Measurements from ENCODE around the gene SLC13A4.

Gene SLC13A4

DNA sequence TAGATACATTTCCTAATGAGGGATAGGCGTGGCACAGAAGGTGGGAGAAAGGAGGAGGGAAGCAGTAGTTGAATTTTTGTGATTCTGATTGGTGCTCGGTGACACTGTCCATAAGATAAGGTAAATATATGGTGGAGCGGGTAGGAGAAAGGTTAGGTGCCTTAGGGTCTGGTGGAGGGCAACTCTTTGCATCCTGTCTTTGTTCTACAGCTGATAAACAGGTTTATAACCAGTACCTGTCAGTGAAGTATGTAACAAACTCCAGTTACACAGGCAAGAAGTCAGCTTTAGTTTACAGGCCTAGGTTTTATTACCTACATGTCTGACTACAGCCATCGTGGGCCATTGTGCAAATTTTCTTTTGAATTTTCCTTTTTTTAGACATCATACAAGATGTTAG lies 31.5 kb upstream of the SLC13A4 start:
- ATAC-seq, result no peak
- no peaks in the 10 kb centered on the region for H3K4me1 Mint-ChIP-seq
- no peak overlapping the region for H3K4me3 Mint-ChIP-seq
- H3K27me3 Mint-ChIP-seq, result peaks cover 21% of the 10 kb centered on the region
- no peak for DNase-seq
- no peaks in the 10 kb centered on the region for H3K36me3 Mint-ChIP-seq (ENCODE audit: low read depth)
- no peak overlapping the region for H3K27ac Mint-ChIP-seq
- no peaks in the 10 kb centered on the region for H3K9me3 Mint-ChIP-seq

DNA sequence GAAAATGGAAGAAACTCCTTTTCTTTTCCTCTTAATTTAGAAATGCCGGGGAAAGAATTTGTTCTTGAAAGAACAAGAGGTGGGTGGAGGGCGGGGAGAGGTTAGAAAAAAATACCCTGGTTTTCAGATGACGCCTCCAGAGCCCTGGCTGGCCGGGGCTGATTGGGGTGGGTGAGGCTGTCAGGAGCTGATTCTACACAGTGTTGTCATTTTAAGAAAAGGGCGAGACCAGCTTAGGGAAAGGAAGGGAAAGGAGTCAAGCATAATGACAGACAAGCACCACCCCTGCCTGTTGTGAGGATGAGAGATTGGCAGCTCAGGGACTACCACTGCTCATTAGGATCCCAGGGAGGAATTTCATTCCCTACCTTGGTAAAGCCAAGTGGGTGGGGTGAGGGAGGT lies 30.5 kb upstream of the SLC13A4 start:
- no peak overlapping the region for H3K4me3 Mint-ChIP-seq
- H3K27me3 Mint-ChIP-seq, result peaks cover 18% of the 10 kb centered on the region
- ATAC-seq, result no peak
- H3K36me3 Mint-ChIP-seq (ENCODE audit: low read depth), result no peaks in the 10 kb centered on the region
- H3K27ac Mint-ChIP-seq, result no peak overlapping the region
- H3K4me1 Mint-ChIP-seq, result no peaks in the 10 kb centered on the region
- no peaks in the 10 kb centered on the region for H3K9me3 Mint-ChIP-seq
- DNase-seq, result no peak

DNA sequence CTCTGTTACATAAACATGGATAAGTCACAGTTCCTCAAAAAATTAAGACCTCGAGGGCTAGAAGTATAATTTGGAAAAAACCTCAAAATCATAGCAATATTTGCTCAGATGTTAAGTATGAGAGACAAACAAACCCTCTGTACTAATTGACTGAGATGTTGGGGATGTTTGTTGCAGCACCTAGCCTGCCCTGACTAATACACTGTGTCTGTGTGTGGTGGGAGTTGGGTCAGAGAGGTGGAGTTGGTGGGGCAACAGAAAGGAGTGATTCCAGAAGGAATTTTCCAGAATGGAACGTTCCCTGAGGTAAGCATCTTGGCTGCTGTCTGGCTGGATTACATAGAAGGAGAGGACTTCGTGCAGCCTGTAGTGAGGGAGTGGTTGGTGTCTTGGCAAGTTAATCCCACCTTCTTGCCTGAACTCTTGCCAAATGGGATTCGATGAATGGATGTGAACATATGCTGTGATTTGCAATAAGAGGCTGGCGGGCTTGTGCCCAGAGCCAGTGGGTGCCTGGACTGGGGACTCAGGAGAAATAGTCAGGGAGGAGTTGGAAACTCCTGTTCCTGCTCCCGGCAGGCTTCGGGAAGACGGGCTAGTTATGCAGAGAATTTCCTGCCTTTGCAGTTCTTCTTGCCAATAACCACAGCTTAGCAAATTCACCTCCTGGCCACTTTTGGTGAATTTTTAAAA lies 29.9 kb upstream of the SLC13A4 start:
- H3K36me3 Mint-ChIP-seq (ENCODE audit: low read depth), result no peaks in the 10 kb centered on the region
- DNase-seq (no peak), ATAC-seq (no peak)
- peaks cover 18% of the 10 kb centered on the region for H3K27me3 Mint-ChIP-seq
- no peaks in the 10 kb centered on the region for H3K9me3 Mint-ChIP-seq
- no peak overlapping the region for H3K27ac Mint-ChIP-seq
- no peak overlapping the region for H3K4me3 Mint-ChIP-seq
- no peaks in the 10 kb centered on the region for H3K4me1 Mint-ChIP-seq

DNA sequence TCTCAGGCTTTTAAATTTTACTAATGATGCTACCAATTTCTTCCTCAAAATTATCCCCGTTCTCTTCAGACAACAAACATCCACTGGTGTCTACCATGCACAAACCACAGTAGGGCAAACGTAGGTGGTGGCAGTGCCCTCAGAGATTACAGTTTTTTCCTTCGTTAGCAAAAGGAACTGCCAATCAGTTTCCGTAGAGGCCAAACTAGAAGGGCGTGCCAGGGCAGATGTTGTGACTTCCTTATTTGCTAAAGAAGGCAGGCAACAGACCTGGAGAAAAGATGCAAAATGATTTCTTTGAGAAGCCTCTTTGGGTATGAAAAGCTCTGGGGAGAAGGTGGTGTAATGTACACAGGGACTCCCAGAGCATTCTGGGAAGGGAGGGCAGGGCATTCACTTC lies 28.2 kb upstream of the SLC13A4 start:
- ATAC-seq (no peak), DNase-seq (no peak)
- no peak overlapping the region for H3K27ac Mint-ChIP-seq
- H3K36me3 Mint-ChIP-seq (ENCODE audit: low read depth), result no peaks in the 10 kb centered on the region
- H3K4me3 Mint-ChIP-seq, result no peak overlapping the region
- H3K27me3 Mint-ChIP-seq, result peaks cover 14% of the 10 kb centered on the region
- no peaks in the 10 kb centered on the region for H3K9me3 Mint-ChIP-seq
- H3K4me1 Mint-ChIP-seq, result no peaks in the 10 kb centered on the region

DNA sequence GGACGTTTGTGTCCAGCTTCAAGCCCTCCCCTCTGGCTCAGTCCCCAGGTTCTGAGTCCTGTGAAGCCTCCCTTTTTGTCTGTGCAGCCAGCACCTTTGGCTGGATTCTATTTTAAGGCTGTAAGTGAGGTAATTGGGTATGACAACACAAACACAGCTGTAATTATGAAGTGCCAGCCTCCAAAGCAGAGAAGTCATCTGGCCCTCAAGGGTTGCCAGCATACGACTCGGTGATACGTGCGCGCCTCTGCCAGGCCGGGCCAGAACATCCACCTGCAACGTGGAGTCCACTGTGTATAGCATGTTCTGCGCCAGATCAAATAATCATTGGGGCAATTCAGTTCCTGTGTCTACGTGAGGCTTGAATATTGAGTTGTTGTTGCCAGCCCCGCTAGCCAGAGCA lies 27.4 kb upstream of the SLC13A4 start:
- DNase-seq (no peak), ATAC-seq (no peak)
- Mint-ChIP-seq H3K4me3 (no peak overlapping the region), H3K27ac (no peak overlapping the region), H3K4me1 (no peaks in the 10 kb centered on the region), H3K27me3 (peaks cover 14% of the 10 kb centered on the region), H3K36me3 (ENCODE audit: low read depth) (no peaks in the 10 kb centered on the region), H3K9me3 (no peaks in the 10 kb centered on the region)

DNA sequence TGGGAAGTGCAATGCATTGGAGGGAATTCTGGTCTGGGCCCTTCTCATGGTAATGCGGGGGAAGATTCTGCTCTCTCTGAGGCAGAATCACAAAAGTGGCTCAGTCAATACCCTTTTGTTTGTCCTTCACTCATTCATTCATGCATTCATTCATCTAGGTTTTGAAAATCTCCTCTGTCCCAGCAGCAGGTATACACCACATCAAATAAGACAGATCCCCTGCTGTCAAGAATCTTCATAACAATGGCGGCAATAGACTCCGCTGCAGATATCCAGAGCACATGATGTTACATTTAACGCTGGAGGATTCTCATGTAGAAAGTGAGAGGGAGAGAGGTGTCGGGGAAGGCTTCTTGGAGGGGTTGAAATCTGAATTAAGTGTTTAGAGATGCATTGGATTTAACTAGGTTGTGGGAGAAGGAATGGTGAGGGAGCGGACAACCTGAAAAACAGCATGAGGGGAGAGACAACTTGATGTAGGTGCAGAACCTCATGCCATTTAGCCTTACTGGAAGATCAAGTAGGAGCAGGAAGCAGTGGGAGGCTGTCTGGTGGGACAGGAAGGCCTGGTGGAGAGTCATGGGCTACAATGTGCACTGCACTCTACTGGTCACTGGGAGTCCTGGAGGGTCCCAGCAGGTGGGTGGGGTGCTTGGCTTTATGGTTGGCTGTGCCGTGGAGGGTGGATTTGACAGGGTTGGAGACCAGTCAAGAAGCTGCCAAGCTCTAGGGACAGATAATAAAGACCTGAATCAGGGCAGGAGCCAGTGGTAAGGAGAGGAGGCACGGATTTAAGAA lies 25.8 kb upstream of the SLC13A4 start:
- no peak for DNase-seq
- H3K27me3 Mint-ChIP-seq, result peaks cover 12% of the 10 kb centered on the region
- H3K9me3 Mint-ChIP-seq, result no peaks in the 10 kb centered on the region
- H3K36me3 Mint-ChIP-seq (ENCODE audit: low read depth), result no peaks in the 10 kb centered on the region
- no peak for ATAC-seq
- H3K4me3 Mint-ChIP-seq, result no peak overlapping the region
- no peaks in the 10 kb centered on the region for H3K4me1 Mint-ChIP-seq
- H3K27ac Mint-ChIP-seq, result no peak overlapping the region

DNA sequence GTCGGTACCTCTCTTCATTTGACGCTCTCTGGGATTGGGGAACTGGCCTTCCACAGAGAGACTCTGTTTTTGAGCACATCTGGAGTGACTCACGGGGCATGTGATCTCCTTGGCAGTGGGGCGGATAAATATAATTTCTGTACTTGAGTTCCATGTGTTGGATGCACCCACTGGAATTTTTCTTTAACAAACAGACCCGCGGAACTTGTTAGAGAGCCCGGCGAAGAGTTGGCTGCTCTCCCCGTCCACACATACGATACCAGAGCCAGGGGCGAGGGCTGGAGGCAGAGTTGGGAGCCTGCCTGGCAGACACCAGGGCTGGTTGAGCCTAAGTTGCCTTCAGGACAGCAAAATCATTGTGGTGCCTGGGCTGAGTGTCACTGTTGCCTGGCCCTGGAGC lies 20.8 kb upstream of the SLC13A4 start, which contains the start of gene FAM180A:
Gene FAM180A, minus strand, starts transcription at position 44 of the 400 bp plus-strand sequence. CDS start 233 bp downstream, outside the sequence.
- Mint-ChIP-seq H3K4me1 (no peaks in the 10 kb centered on the region), H3K9me3 (no peaks in the 10 kb centered on the region), H3K27ac (no peak within 1 kb of the TSS), H3K27me3 (peaks cover 1% of the 10 kb centered on the region), H3K4me3 (no peak within 1 kb of the TSS), H3K36me3 (ENCODE audit: low read depth) (no peaks in the 10 kb centered on the region)
- DNase-seq (no peak), ATAC-seq (no peak)

DNA sequence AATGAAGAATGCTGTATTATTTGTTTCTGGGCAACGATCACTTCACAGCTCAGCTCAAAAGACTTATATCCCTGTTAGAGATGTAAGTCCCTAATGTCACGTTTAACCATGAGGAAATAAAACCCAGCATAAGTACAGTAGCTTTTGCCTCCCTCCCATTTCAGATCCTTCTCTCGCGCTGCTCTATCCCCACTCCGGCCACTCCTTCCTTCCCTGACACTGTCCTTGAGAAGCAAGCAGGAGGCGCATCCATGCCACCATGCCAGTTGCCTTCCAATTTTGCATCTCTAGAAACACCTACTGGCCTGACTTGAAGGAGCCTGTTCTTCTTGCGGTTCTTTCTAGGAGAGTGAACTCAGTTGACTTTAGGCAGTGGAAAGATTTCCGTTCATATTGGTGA lies 19.4 kb upstream of the SLC13A4 start:
- H3K4me3 Mint-ChIP-seq, result no peak overlapping the region
- ATAC-seq (no peak), DNase-seq (no peak)
- H3K27me3 Mint-ChIP-seq, result peaks cover 1% of the 10 kb centered on the region
- H3K27ac Mint-ChIP-seq, result no peak overlapping the region
- H3K9me3 Mint-ChIP-seq, result no peaks in the 10 kb centered on the region
- no peaks in the 10 kb centered on the region for H3K36me3 Mint-ChIP-seq (ENCODE audit: low read depth)
- H3K4me1 Mint-ChIP-seq, result no peaks in the 10 kb centered on the region

DNA sequence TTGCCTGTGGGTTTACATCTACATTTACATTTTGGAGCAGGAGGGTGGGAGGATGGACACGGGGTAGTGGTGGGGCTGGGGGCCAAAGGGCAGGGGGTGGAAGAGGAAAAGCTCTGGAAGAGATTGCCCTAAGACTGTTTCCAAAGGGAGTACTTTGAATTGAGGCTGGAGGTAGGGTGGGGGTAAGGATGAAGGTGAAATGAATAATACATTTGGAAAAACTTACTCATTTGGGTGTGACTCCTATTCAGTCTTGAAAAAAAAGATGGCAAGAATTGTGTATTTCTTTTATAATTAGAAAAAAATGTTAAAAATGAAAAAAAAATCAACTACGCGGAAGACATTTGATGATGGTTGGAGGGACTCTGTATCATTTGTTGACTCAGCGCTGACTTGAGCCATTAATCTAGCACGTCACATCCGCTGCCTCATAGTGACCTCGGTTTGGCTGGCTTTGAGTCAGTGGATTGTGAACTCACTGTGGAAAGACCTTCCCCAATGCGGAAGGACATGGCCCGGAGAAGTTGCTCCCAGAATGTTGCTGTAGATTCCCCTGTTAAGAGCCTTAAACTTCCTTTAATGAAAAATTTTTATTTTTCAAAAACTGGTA lies 17.8 kb upstream of the SLC13A4 start:
- no peak for ATAC-seq
- H3K36me3 Mint-ChIP-seq (ENCODE audit: low read depth), result no peaks in the 10 kb centered on the region
- no peaks in the 10 kb centered on the region for H3K9me3 Mint-ChIP-seq
- no peak overlapping the region for H3K4me3 Mint-ChIP-seq
- H3K27ac Mint-ChIP-seq, result no peak overlapping the region
- H3K4me1 Mint-ChIP-seq, result no peaks in the 10 kb centered on the region
- DNase-seq, result no peak
- peaks cover 4% of the 10 kb centered on the region for H3K27me3 Mint-ChIP-seq

DNA sequence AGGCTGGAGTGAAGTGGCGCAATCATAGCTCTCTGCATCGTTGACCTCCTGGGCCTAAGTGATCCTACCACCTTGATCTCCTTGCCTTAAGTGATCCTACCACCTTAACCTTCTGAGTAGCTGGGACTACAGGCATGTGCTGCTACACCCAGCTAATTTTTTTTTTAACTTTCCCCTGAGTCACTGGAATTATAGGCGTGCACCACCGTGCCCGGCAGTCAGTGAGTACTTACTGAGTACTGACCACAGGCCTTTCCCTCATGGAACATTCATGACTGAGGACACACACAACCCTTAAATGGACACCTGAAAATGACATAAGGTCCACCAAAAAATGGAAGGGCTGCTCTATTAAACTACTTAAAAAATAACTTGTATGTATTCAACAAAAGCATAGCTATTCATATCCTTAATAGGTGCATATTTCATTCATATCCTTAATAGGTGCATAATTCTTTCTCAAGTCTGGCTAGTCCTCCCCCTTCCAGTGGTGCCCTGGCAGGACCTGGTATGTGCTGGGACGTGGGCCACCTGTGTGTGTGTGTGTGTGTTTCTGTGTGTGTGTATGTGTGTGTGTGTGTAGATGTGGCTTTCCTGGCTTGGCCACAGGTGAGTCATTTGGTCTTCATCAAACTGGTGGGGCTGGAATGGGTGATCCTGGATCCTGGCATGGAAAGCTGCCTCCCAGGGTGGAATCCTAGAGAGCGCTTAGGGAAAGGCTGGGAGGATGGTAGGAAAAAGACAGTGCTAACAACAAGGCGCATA lies 17.1 kb upstream of the SLC13A4 start:
- Mint-ChIP-seq H3K9me3 (no peaks in the 10 kb centered on the region), H3K4me3 (no peak overlapping the region), H3K4me1 (no peaks in the 10 kb centered on the region), H3K27me3 (peaks cover 4% of the 10 kb centered on the region), H3K27ac (no peak overlapping the region), H3K36me3 (ENCODE audit: low read depth) (no peaks in the 10 kb centered on the region)
- DNase-seq (no peak), ATAC-seq (no peak)

DNA sequence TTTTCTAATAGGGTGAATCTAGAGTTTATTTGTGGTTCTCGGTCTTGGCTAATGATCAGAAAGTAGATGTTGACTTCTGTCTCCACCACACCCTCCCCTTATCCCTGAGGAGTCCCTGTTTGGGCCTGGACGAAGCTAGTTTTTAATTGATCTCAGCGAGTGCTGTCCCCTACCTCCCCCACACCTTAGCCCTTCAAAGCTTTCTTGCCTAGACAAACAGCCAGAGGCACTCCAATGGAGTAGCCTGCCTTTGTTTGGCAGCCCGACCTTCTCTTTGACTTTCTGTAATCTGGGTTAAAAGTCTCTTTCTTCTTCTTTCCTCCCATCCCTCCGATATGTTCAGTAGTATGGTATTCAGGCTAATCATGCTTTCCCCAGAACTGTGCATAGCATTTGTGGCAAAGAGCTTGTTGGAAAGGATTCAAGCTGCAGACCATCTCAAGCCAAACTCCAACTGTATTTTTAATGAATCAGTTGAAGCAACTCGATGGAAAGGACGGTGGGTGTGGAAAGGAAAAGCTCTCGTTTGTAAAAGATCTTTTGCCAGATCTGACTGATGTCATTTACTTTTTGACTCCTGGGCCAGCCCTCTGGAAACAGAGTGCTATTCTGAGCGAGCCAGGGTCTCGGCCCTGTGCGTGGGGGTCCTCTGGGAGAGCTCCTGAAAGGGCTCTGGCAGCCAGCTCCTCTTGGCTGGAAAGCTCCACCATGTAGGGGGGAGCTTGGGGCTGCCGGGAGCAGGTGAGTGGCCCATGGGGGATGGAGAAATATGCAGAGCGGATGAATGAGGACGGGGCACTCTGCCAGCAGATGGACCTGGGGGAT lies 16.1 kb upstream of the SLC13A4 start:
- Mint-ChIP-seq H3K4me1 (no peaks in the 10 kb centered on the region), H3K27me3 (peaks cover 4% of the 10 kb centered on the region), H3K27ac (no peak overlapping the region), H3K36me3 (ENCODE audit: low read depth) (no peaks in the 10 kb centered on the region), H3K4me3 (no peak overlapping the region), H3K9me3 (no peaks in the 10 kb centered on the region)
- ATAC-seq, result no peak
- DNase-seq, result no peak

DNA sequence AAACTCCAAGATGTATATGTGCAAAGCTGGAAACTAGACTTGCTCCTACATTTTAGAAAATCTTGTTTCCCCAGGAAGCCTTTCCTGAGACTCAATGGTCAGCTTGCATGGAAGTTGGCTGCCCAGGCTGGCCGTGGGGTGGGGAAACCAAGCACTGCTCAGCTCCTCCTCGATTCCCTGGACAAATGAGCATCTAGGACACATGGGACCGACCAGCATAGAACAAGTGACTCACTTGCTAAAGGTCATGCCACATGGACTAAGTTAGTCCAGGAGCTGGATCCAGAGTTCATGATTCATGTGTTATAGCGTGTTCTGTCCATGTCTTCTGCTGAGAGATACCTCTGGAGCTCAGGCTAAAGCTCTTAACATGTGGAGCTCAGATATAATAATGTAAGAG lies 14.4 kb upstream of the SLC13A4 start:
- no peak for ATAC-seq
- H3K4me1 Mint-ChIP-seq, result no peaks in the 10 kb centered on the region
- H3K4me3 Mint-ChIP-seq, result no peak overlapping the region
- no peaks in the 10 kb centered on the region for H3K36me3 Mint-ChIP-seq (ENCODE audit: low read depth)
- H3K27ac Mint-ChIP-seq, result no peak overlapping the region
- H3K27me3 Mint-ChIP-seq, result peaks cover 7% of the 10 kb centered on the region
- H3K9me3 Mint-ChIP-seq, result no peaks in the 10 kb centered on the region
- DNase-seq, result no peak

DNA sequence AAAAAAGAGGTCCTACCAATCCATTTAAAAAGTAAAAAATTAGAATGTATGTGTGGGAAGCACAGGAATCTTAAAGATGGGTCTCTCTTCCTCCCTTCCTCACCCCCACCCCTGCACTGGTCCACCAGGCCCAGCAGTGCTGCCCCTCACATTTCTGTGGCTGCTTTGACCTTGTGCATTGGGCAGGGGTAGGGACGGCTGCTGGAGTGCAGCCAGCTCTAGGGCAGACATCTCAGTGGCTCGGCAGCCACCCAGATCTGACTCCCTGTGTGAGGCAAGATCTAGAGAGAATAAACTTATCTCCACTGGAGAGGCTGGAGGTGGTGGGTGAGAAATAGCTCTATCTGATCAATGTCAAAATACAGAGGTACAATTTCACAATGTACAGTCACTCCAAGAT lies 13.9 kb upstream of the SLC13A4 start:
- no peak for DNase-seq
- H3K27me3 Mint-ChIP-seq, result peaks cover 7% of the 10 kb centered on the region
- no peaks in the 10 kb centered on the region for H3K9me3 Mint-ChIP-seq
- no peaks in the 10 kb centered on the region for H3K36me3 Mint-ChIP-seq (ENCODE audit: low read depth)
- no peak overlapping the region for H3K4me3 Mint-ChIP-seq
- no peak overlapping the region for H3K27ac Mint-ChIP-seq
- ATAC-seq, result no peak
- no peaks in the 10 kb centered on the region for H3K4me1 Mint-ChIP-seq

DNA sequence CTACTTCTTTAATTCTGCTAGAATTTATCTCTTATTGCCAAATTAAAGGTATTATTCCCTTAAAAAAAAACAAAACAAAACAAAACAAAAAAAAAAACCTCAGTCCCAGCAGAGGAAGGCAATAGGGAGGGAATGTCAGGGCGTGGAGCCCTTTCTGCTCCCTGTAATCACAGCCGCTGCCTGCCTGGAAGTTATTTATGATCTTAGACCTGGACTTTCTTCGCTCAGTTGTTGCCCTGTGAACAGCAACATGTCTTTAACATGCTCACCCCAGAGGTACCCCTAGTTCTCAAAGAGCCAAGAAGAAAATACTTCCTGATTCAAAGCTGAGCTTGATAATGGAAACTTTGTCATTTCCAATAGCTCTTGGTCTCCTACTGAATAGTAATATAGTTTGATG lies 12.9 kb upstream of the SLC13A4 start:
- ATAC-seq (no peak), DNase-seq (no peak)
- H3K4me1 Mint-ChIP-seq, result no peaks in the 10 kb centered on the region
- peaks cover 6% of the 10 kb centered on the region for H3K27me3 Mint-ChIP-seq
- no peak overlapping the region for H3K4me3 Mint-ChIP-seq
- H3K36me3 Mint-ChIP-seq (ENCODE audit: low read depth), result no peaks in the 10 kb centered on the region
- H3K9me3 Mint-ChIP-seq, result no peaks in the 10 kb centered on the region
- H3K27ac Mint-ChIP-seq, result no peak overlapping the region

All from activated naive CD8-positive, alpha-beta T cell treated with anti-CD3 and anti-CD28 coated beads, Interleukin-2, amount 50 U/mL, for 24 hours (primary cell).